WERI-Rb-1 (cell line): Measurements from ENCODE around the gene ADARB1.

Experiments used
- DNase-seq: peaks from one replicate; pipeline ENCODE4 v3.0.0-alpha.2; 2020
- H3K27ac ChIP-seq: fragments of 250-450 bp; sonication (Bioruptor Pico); 2 replicates; pipeline ENCODE4 v1.5.1; 2020; ENCODE audit warnings: mild to moderate bottlenecking, moderate library complexity
- H3K27me3 ChIP-seq: fragments of 250-450 bp; sonication (Bioruptor Pico); 2 replicates; pipeline ENCODE4 v1.5.1; 2021; ENCODE audit warnings: mild to moderate bottlenecking, low read depth, moderate library complexity; ENCODE audit not compliant: insufficient read depth, severe bottlenecking
- H3K36me3 ChIP-seq: fragments of 250-450 bp; sonication (Bioruptor Pico); 2 replicates; pipeline ENCODE4 v1.5.1; 2020; ENCODE audit warnings: mild to moderate bottlenecking, moderate library complexity
- H3K4me3 ChIP-seq: 2 replicates; pipeline ENCODE4 v1.5.1; 2011; ENCODE audit warnings: low read depth, mild to moderate bottlenecking, control low read depth, low read length
- H3K9me3 ChIP-seq: fragments of 250-450 bp; sonication (Bioruptor Pico); 2 replicates; pipeline ENCODE4 v1.5.1; 2021; ENCODE audit warnings: mild to moderate bottlenecking, moderate library complexity; ENCODE audit not compliant: severe bottlenecking
- CTCF ChIP-seq: IDR thresholded peaks from 2 replicates; pipeline ENCODE4 v1.5.1; 2011; ENCODE audit warnings: low read depth, mild to moderate bottlenecking, control low read depth, inconsistent platforms, low read length

ADARB1 gene

GRCh38 chr21:45187646-45188045 is 113.3 kb downstream of the ADARB1 start:
- H3K4me3 ChIP-seq: no peak overlapping the region
- no peak for TF ChIP-seq CTCF
- H3K27me3 ChIP-seq: no peaks in the 10 kb centered on the region
- peaks cover 84% of the 10 kb centered on the region for H3K36me3 ChIP-seq
- no peak for DNase-seq
- H3K9me3 ChIP-seq: peaks cover 19% of the 10 kb centered on the region
- H3K27ac ChIP-seq: no peak overlapping the region

DNA sequence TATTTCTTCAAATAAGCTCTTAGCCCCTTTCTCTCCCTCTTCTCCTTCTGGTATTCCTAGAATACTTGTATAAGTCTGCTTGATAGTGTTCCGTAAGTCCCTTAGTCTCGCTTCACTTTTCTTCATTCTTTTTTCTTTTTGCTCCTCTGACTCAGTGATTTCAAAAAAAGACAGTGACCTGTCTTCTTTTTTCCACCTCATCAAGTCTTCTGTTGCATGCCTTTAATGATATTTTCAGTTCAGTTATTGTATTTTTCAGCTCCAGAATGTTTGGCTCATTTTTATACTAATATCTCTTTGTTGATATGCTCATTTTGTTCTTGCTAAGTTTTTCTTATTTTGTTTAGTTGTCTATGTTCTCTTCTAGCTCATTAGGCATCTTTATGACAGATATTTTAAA is 115.6 kb downstream of the ADARB1 start:
- peaks cover 19% of the 10 kb centered on the region for H3K9me3 ChIP-seq
- no peak overlapping the region for H3K27ac ChIP-seq
- H3K27me3 ChIP-seq: no peaks in the 10 kb centered on the region
- peaks cover 85% of the 10 kb centered on the region for H3K36me3 ChIP-seq
- H3K4me3 ChIP-seq: no peak overlapping the region
- no peak for DNase-seq
- no peak for TF ChIP-seq CTCF

DNA sequence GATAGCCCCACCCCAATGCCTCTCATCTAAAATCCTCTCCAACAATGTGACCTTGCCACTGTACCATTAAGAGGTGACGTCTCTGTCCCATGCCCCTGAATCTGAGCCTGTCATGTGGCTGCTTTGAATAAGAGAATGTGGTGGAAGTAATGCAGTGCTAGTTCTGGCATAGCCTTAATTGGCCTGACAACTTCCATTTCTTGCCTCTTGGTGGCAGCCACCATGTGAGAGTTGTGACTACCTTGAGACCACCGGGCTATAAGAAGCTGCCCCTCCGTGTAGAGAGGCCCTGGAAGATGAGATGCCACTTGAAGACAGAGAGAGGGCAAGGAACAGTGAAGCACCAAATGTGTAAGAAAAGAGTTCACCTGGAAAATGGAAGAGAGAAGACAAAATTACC is 118.0 kb downstream of the ADARB1 start:
- TF ChIP-seq CTCF: peak; percentile 44
- no peak for DNase-seq
- H3K27me3 ChIP-seq: no peaks in the 10 kb centered on the region
- H3K9me3 ChIP-seq: peaks cover 10% of the 10 kb centered on the region
- H3K27ac ChIP-seq: no peak overlapping the region
- H3K4me3 ChIP-seq: no peak overlapping the region
- peaks cover 73% of the 10 kb centered on the region for H3K36me3 ChIP-seq

DNA sequence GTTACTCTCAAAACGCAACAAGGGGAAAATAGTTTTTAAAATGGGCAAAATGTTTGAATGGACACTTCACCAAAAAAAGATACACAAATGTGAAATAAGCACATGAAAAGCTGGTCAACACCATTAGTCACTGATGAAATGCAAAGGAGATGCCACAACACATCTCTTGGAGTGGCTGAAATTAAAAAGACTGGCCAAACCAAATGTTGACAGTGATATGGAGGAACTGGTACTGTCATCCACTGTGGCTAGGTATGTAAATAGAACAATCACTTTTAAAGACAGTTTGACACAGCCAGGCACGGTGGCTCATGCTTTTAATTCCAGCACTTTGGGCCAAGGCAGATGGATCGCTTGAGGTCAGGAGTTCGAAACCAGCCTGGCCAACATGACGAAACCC is 122.2 kb downstream of the ADARB1 start:
- peaks cover 34% of the 10 kb centered on the region for H3K36me3 ChIP-seq
- no peaks in the 10 kb centered on the region for H3K27me3 ChIP-seq
- no peaks in the 10 kb centered on the region for H3K9me3 ChIP-seq
- H3K27ac ChIP-seq: no peak overlapping the region
- no peak for DNase-seq
- H3K4me3 ChIP-seq: no peak overlapping the region
- no peak for TF ChIP-seq CTCF

- H3K4me3 ChIP-seq: no peak overlapping the region
- DNase-seq: peak; percentile 75
- TF ChIP-seq CTCF: no peak
- no peaks in the 10 kb centered on the region for H3K27me3 ChIP-seq
- no peaks in the 10 kb centered on the region for H3K9me3 ChIP-seq
- H3K36me3 ChIP-seq: peaks cover 25% of the 10 kb centered on the region
- H3K27ac ChIP-seq: peak overlapping the region; percentile 11; the same call in 1 of the 2 replicates
Measured at GRCh38 chr21:45199201-45199600, 124.8 kb downstream of the ADARB1 start.

- no peak overlapping the region for H3K4me3 ChIP-seq
- peaks cover 27% of the 10 kb centered on the region for H3K36me3 ChIP-seq
- no peaks in the 10 kb centered on the region for H3K27me3 ChIP-seq
- no peaks in the 10 kb centered on the region for H3K9me3 ChIP-seq
- no peak for TF ChIP-seq CTCF
- no peak overlapping the region for H3K27ac ChIP-seq
- no peak for DNase-seq
Measured at GRCh38 chr21:45200031-45200430, 125.7 kb downstream of the ADARB1 start.
